Measurements from ENCODE around the gene CDCA3.
"Not testable (repeated sequence)": the region's sequence is repeated elsewhere in the genome, so short reads cannot be mapped to it uniquely, and the experiment has no call there.

Gene CDCA3

GRCh38 chr12:6851153-6851920 is at the start of gene CDCA3:
CDCA3 (minus strand) TSS chr12:6851286; CDS start chr12:6850952, 334 bp downstream.
- peak; percentile 99 for DNase-seq

- DNase-seq, result no peak
These were observed 48.9 kb upstream of the CDCA3 start for GRCh38 chr12:6899837-6900519.

- DNase-seq, result no peak
These were observed 48.3 kb upstream of the CDCA3 start for GRCh38 chr12:6899427-6899826.

GRCh38 chr12:6896846-6897435 is 45.9 kb upstream of the CDCA3 start:
- no peak for DNase-seq

- no peak for DNase-seq
These were observed 43.2 kb upstream of the CDCA3 start for GRCh38 chr12:6894321-6894720.

- DNase-seq, result not testable (repeated sequence)
These were observed 41.6 kb upstream of the CDCA3 start for GRCh38 chr12:6892683-6893082.

- DNase-seq, result no peak
These were observed 40.5 kb upstream of the CDCA3 start for GRCh38 chr12:6891646-6892001.

GRCh38 chr12:6890789-6891645 is 39.9 kb upstream of the CDCA3 start:
- DNase-seq, result peak; percentile 82

- DNase-seq, result not testable (repeated sequence)
These were observed 38.9 kb upstream of the CDCA3 start for GRCh38 chr12:6889775-6890573.

- DNase-seq, result not testable (repeated sequence)
These were observed 37.7 kb upstream of the CDCA3 start for GRCh38 chr12:6888794-6889193.

GRCh38 chr12:6888360-6888759 is 37.3 kb upstream of the CDCA3 start:
- no peak for DNase-seq

- DNase-seq, result no peak
These were observed 36.4 kb upstream of the CDCA3 start for GRCh38 chr12:6887460-6887859.

- not testable (repeated sequence) for DNase-seq
These were observed 35.3 kb upstream of the CDCA3 start for GRCh38 chr12:6886206-6886999.

GRCh38 chr12:6884539-6884938 is 33.5 kb upstream of the CDCA3 start:
- DNase-seq, result no peak

GRCh38 chr12:6883683-6884082 is 32.6 kb upstream of the CDCA3 start:
- no peak for DNase-seq

- DNase-seq, result no peak
These were observed 32.2 kb upstream of the CDCA3 start for GRCh38 chr12:6883252-6883651.

- DNase-seq, result not testable (repeated sequence)
These were observed 28.7 kb upstream of the CDCA3 start for GRCh38 chr12:6879824-6880223.

GRCh38 chr12:6874015-6874368 is 22.9 kb upstream of the CDCA3 start:
- not testable (repeated sequence) for DNase-seq

GRCh38 chr12:6873094-6874014 is 22.3 kb upstream of the CDCA3 start, which contains the start of gene SPSB2:
SPSB2 (minus strand) TSS chr12:6873303; CDS start chr12:6872901, 402 bp downstream.
- DNase-seq, result peak; percentile 82

Measured in NCI-H1436 treated with DMSO at 0.1 percent for 48 hours (cell line).